PC-9 (cell line): Measurements from ENCODE around the gene RPTOR.

Experiments
- CTCF ChIP-seq: fragments of 200-600 bp; sonication (generic); conservative IDR thresholded peaks from 2 replicates; pipeline ENCODE4 v1.6.1; 2017; ENCODE audit warnings: mixed run types, antibody characterized with exemption, mild to moderate bottlenecking, moderate library complexity
- EZH2 ChIP-seq: fragments of 200-600 bp; sonication (generic); IDR thresholded peaks from 2 replicates; pipeline ENCODE4 v1.8.0; 2017; ENCODE audit warnings: antibody characterized with exemption, low read depth

GRCh38 chr17:80742091-80742490 lies 197.5 kb downstream of the RPTOR start:
- TF ChIP-seq CTCF, result no peak
- TF ChIP-seq EZH2, result no peak
